Stimulated activated CD4-positive, alpha-beta T cell treated with anti-CD3 and anti-CD28 coated beads, Interleukin-2, amount 100 ng/mL, for 48 hours (primary cell): Measurements from ENCODE around the gene KCNH4.
A peak's percentile ranks its signal among the peaks of the same experiment; 100 is the strongest.

Experiments used
- DNase-seq, 2 donors: peaks; one replicate each; pipeline ENCODE4 v3.0.0-alpha.2; 2020

The KCNH4 gene

GRCh38 chr17:42116705-42117396, 64.1 kb downstream of the KCNH4 start:
- DNase-seq: peak; percentile 73 to 77

- DNase-seq: no peak
These were observed 66.8 kb downstream of the KCNH4 start for GRCh38 chr17:42114118-42114517.

GRCh38 chr17:42113293-42114069, 67.5 kb downstream of the KCNH4 start:
- DNase-seq: no peak

GRCh38 chr17:42112552-42113176, 68.3 kb downstream of the KCNH4 start, which contains the start of gene DHX58:
DHX58 (minus strand) TSS chr17:42112714; CDS start chr17:42111892, 822 bp downstream.
- peak; percentile 62 to 63 for DNase-seq

- DNase-seq: peak in 1 of 2 donors; percentile 15
These were observed 68.9 kb downstream of the KCNH4 start for GRCh38 chr17:42111871-42112551.

GRCh38 chr17:42111265-42111636, 69.7 kb downstream of the KCNH4 start:
- no peak for DNase-seq

GRCh38 chr17:42110301-42111264, 70.4 kb downstream of the KCNH4 start:
- no peak for DNase-seq

- DNase-seq: no peak
These were observed 71.9 kb downstream of the KCNH4 start for GRCh38 chr17:42109086-42109485.

- peak; percentile 93 to 98 for DNase-seq
These were observed 73.1 kb downstream of the KCNH4 start for GRCh38 chr17:42107597-42108576.

GRCh38 chr17:42107124-42107523, 73.8 kb downstream of the KCNH4 start:
- DNase-seq: no peak
